Sigmoid colon (tissue), 7 donors: ENCODE results near the gene ZCCHC14. TPM values are rescaled to one million over a fixed set of nuclear protein-coding genes. Genes with fewer than 3 reads are reported as not detected.

ENCODE experiments used
- DNase-seq: peaks from one replicate; pipeline ENCODE4 v3.0.0-alpha.2; 2019
- H3K27ac ChIP-seq, 4 donors: fragments of 200-600 bp; sonication (generic); one replicate each; pipeline ENCODE4 v1.5.1; 2016 to 2019; ENCODE audit warnings: mild to moderate bottlenecking in 1 of 4
- H3K27me3 ChIP-seq, 3 donors: fragments of 200-600 bp; sonication (generic); one replicate each; pipeline ENCODE4 v1.5.1; 2019; ENCODE audit warnings: mild to moderate bottlenecking in 1 of 3
- H3K36me3 ChIP-seq, 4 donors: fragments of 200-600 bp; sonication (generic); one replicate each; pipeline ENCODE4 v1.5.1; 2016 to 2019
- H3K4me1 ChIP-seq, 4 donors: fragments of 200-600 bp; sonication (generic); one replicate each; pipeline ENCODE4 v1.5.1; 2017 to 2019
- H3K4me3 ChIP-seq, 4 donors: fragments of 200-600 bp; sonication (generic); one replicate each; pipeline ENCODE4 v1.5.1; 2017 to 2019; ENCODE audit warnings: mild to moderate bottlenecking in 2 of 4, moderate library complexity in 1 of 4
- H3K9me3 ChIP-seq, 4 donors: fragments of 200-600 bp in 3 of 4; sonication (generic) in 3 of 4; one replicate each; pipeline versions ENCODE4 v1.5.1 to v1.6.1; 2013 to 2019
- CTCF ChIP-seq, 4 experiments: fragments of 450-650 bp in 3 of 4; fragments of 200-600 bp in 1 of 4; IDR thresholded peaks; one replicate each; pipeline ENCODE4 v1.5.1; 2016 to 2019; ENCODE audit warnings: antibody characterized with exemption in 4 of 4, mild to moderate bottlenecking in 3 of 4, moderate library complexity in 2 of 4
- EP300 ChIP-seq, 4 donors: sonication (generic); formaldehyde crosslinking; IDR thresholded peaks; one replicate each; pipeline ENCODE4 v1.6.1; 2017; ENCODE audit warnings: antibody characterized with exemption in 4 of 4
- POLR2A ChIP-seq, 2 donors: fragments of 450-650 bp; IDR thresholded peaks; one replicate each; pipeline ENCODE4 v1.6.1; 2016; ENCODE audit warnings: antibody characterized with exemption in 2 of 2, mild to moderate bottlenecking in 2 of 2, moderate library complexity in 2 of 2
- POLR2AphosphoS5 ChIP-seq, 4 donors: sonication (generic); formaldehyde crosslinking; IDR thresholded peaks; one replicate each; pipeline ENCODE4 v1.6.1; 2017; ENCODE audit warnings: antibody characterized with exemption in 4 of 4
- WGBS, 2 donors: extraction: QIAGEN DNeasy Blood & Tissue Kit; methylation state at CpG; one replicate each; pipeline ENCODE4 v1.1.7; 2013; 5-methylcytosine and 5-hydroxymethylcytosine counted together
- intact Hi-C: fragments of 100-400 bp; cut with DNase I; formaldehyde crosslinking; loops from one replicate; pipeline ENCODE4 v1.15.1; 2023
- polyA plus RNA-seq, 3 donors: library from polyadenylated mRNA; stranded (reverse); fragments of 200-250 nt; gene quantifications; one replicate each; pipeline ENCODE4 v1.2.3, GENCODE V29; 2013
- total RNA-seq, 4 donors: library from RNA; depleted of rRNA; stranded (reverse); fragments of >200 nt; gene quantifications; one replicate each; pipeline ENCODE4 v1.1.0, GENCODE V29; 2016
- donor health status: healthy with polysubstance abuse.
- donor health status: Bipolar disorder and iron deficiency.
- donor health status: healthy.

ZCCHC14 gene
- total and polyA plus RNA-seq, 7 donors: 6.0 to 23.8 (median 11.8) TPM

DNA sequence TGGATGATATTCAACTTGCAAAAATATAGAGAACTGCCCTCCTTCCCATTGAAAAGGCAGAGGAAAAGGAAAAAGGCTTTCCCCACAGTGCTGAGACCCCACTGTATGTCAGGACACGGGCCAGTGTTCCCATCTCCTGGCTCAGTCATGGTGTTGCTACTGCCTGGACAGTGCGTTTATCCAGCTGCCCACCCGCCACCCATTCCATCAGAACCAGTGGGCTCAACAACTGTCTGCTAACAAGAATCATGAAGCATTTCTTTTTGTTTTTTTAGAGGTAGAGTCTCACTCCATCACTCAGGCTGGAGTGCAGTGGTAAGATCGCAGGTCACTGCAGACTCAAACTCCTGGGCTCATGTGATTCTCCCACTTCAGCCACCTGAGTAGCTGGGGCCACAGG is 120.5 kb downstream of the ZCCHC14 start:
- H3K9me3 ChIP-seq: no peaks in the 10 kb centered on the region
- intact Hi-C loops: no loop called here
- no peaks in the 10 kb centered on the region for H3K36me3 ChIP-seq
- TF ChIP-seq EP300 (IDR thresholded peaks at IDR 0.05) (no peak), POLR2A (IDR thresholded peaks at IDR 0.05) (no peak), CTCF (IDR thresholded peaks at IDR 0.05) (no peak), POLR2AphosphoS5 (IDR thresholded peaks at IDR 0.05) (no peak)
- H3K4me3 ChIP-seq: no peak overlapping the region
- WGBS, 2 donors: 90 to 93% methylated on average over 4 of the region's 4 CpGs
- no peak for DNase-seq
- H3K4me1 ChIP-seq: peaks cover 0 to 91% (median 79%) of the 10 kb centered on the region in 4 donors
- H3K27me3 ChIP-seq: no peaks in the 10 kb centered on the region
- H3K27ac ChIP-seq: peak overlapping the region in 3 of 4 donors; percentile 53 to 80 (median 75)

DNA sequence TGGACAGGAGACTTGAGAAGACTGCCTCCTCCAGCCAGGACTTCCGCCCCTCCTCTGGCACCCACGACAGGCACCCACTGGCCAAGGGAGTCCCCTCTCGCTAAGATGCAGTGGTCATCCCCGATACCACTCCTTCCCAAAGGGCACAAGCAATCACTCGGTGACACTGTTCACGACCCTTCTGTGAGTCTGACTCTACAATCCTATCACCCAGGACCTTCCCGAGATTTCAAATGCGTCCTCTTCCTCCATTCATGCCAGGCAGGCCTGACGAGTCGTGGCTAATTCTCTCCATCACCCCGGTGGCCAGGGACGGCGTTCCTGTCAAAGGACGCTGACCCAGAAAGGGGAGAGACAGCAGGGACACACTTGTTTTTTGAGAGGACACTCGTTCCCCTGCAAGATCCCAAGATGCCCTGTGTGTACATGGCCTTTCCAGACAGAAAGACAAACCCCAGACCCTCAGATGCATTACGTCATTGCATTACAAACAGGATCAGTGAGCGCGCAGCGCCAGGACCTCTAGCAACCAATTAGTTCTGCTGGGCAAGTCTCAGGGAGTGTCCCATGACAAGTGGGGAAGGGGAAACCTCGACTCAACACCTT is 121.5 kb downstream of the ZCCHC14 start:
- H3K36me3 ChIP-seq: no peaks in the 10 kb centered on the region
- H3K27ac ChIP-seq: peak overlapping the region in 3 of 4 donors; percentile 53 to 80 (median 75)
- peak overlapping the region in 1 of 4 donors; percentile 17 for H3K4me3 ChIP-seq
- 84 to 91% methylated on average over 20 of the region's 20 CpGs for WGBS, 2 donors
- TF ChIP-seq EP300 (IDR thresholded peaks at IDR 0.05): peak in 2 of 4 donors; percentile 60 to 67
- no peak for TF ChIP-seq CTCF (IDR thresholded peaks at IDR 0.05)
- TF ChIP-seq POLR2A (IDR thresholded peaks at IDR 0.05): no peak
- peak; percentile 65 to 77 (median 72) for TF ChIP-seq POLR2AphosphoS5 (IDR thresholded peaks at IDR 0.05)
- no peaks in the 10 kb centered on the region for H3K9me3 ChIP-seq
- DNase-seq: peak; percentile 81
- peaks cover 0 to 83% (median 76%) of the 10 kb centered on the region in 4 donors for H3K4me1 ChIP-seq
- intact Hi-C loops: no loop called here
- no peaks in the 10 kb centered on the region for H3K27me3 ChIP-seq

GRCh38 chr16:87369796-87370719 is 122.8 kb downstream of the ZCCHC14 start:
- TF ChIP-seq POLR2A (IDR thresholded peaks at IDR 0.05) (no peak), EP300 (IDR thresholded peaks at IDR 0.05) (no peak), CTCF (IDR thresholded peaks at IDR 0.05) (no peak), POLR2AphosphoS5 (IDR thresholded peaks at IDR 0.05) (no peak)
- H3K9me3 ChIP-seq: no peaks in the 10 kb centered on the region
- H3K36me3 ChIP-seq: peaks cover 0 to 6% (median 0%) of the 10 kb centered on the region in 4 donors
- WGBS, 2 donors: 85 to 86% methylated on average over 16 of the region's 16 CpGs
- H3K4me3 ChIP-seq: no peak overlapping the region
- H3K27ac ChIP-seq: peak overlapping the region in 3 of 4 donors; percentile 53 to 80 (median 75)
- no peak for DNase-seq
- intact Hi-C loops: no loop called here
- no peaks in the 10 kb centered on the region for H3K27me3 ChIP-seq
- peaks cover 0 to 75% (median 66%) of the 10 kb centered on the region in 4 donors for H3K4me1 ChIP-seq

- Histone ChIP-seq H3K4me1 (peaks cover 0 to 75% (median 70%) of the 10 kb centered on the region in 4 donors), H3K27me3 (no peaks in the 10 kb centered on the region), H3K27ac (peak overlapping the region in 3 of 4 donors; percentile 8 to 80 (median 75)), H3K36me3 (peaks cover 0 to 6% (median 0%) of the 10 kb centered on the region in 4 donors), H3K9me3 (no peaks in the 10 kb centered on the region), H3K4me3 (no peak overlapping the region)
- WGBS, 2 donors: 91 to 92% methylated on average over 14 of the region's 14 CpGs
- DNase-seq: no peak
- intact Hi-C loops: no loop called here
- no peak for TF ChIP-seq EP300 (IDR thresholded peaks at IDR 0.05)
- no peak for TF ChIP-seq POLR2AphosphoS5 (IDR thresholded peaks at IDR 0.05)
- TF ChIP-seq CTCF (IDR thresholded peaks at IDR 0.05): no peak
- no peak for TF ChIP-seq POLR2A (IDR thresholded peaks at IDR 0.05)
These were observed 123.6 kb downstream of the ZCCHC14 start for GRCh38 chr16:87369117-87369765.
